Measurements from ENCODE around the gene ATP8A1.

DNA sequence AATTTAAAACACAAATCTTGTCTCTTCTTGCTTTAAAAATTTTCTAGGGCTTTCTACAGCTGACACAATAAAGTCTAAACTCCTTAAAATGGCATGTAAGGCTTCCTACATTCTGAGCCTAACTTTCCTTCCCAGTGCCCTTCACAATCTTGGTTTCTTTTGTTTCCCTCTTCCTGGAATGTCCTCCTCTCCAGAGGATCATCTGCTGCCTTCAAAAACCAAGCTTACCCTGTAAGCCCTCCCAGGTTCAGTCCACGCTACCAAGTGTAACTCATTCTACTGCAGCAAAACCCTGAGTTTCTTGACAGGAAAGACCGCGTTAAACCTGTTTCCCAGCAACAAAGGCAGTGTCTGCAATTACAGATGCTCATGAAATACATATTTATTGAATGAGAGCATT, 168.4 kb downstream of the ATP8A1 start:
- no peak for TF ChIP-seq POLR2A (IDR thresholded peaks at IDR 0.05)
- TF ChIP-seq, protein P1, sequence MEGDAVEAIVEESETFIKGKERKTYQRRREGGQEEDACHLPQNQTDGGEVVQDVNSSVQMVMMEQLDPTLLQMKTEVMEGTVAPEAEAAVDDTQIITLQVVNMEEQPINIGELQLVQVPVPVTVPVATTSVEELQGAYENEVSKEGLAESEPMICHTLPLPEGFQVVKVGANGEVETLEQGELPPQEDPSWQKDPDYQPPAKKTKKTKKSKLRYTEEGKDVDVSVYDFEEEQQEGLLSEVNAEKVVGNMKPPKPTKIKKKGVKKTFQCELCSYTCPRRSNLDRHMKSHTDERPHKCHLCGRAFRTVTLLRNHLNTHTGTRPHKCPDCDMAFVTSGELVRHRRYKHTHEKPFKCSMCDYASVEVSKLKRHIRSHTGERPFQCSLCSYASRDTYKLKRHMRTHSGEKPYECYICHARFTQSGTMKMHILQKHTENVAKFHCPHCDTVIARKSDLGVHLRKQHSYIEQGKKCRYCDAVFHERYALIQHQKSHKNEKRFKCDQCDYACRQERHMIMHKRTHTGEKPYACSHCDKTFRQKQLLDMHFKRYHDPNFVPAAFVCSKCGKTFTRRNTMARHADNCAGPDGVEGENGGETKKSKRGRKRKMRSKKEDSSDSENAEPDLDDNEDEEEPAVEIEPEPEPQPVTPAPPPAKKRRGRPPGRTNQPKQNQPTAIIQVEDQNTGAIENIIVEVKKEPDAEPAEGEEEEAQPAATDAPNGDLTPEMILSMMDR (IDR thresholded peaks at IDR 0.05): no peak
